A549 (cell line): ENCODE results near the gene PPRC1. TPM values are rescaled to one million over a fixed set of nuclear protein-coding genes. Genes with fewer than 3 reads are reported as not detected.

Source experiments
- ATAC-seq, 2 experiments: fragments of 200-7000 bp in 1 of 2; fragments of >200 bp in 1 of 2; cut with Nextera tagmentation in 1 of 2; cut with Tn5 transposase in 1 of 2; 3 replicates each; pipeline versions ENCODE4 v1.8.0 to v1.9.1; 2018 to 2020; ENCODE audit warnings: mild to moderate bottlenecking in 1 of 2, moderate library complexity in 1 of 2
- CTCF ChIA-PET: fragments of 300-600 bp; sonication (Branson Sonifier 250); formaldehyde crosslinking; extraction: SDS; loops from one replicate; lab custom pipeline; 2021; ENCODE audit warnings: antibody characterized with exemption, inconsistent platforms; lab: Yijun Ruan, JAX
- POLR2A ChIA-PET: fragments of 350-600 bp; formaldehyde crosslinking; extraction: SDS; loops from one replicate; lab custom pipeline; 2021; ENCODE audit warnings: antibody characterized with exemption, inconsistent platforms; lab: Yijun Ruan, JAX
- DNase-seq, 2 experiments: peaks; one replicate each; pipeline versions ENCODE4 v3.0.0 to v3.0.0-alpha.2; 2011 to 2016; ENCODE audit warnings: low read depth in 1 of 2, low spot score in 1 of 2
- FAIRE-seq: peaks from 2 replicates; lab custom pipeline; 2011; peaks lifted over from hg19 to GRCh38; lab: Jason Lieb, UNC
- H3K27ac ChIP-seq, 2 experiments: fragments of >200 bp; sonication (Bioruptor Twin); formaldehyde crosslinking; 3 replicates each; pipeline ENCODE4 v1.5.1; 2016 to 2017
- H3K4me1 ChIP-seq: fragments of >200 bp; sonication (Bioruptor Twin); formaldehyde crosslinking; 3 replicates; pipeline ENCODE4 v1.6.1; 2016
- H3K4me2 ChIP-seq: fragments of >200 bp; sonication (Bioruptor Twin); formaldehyde crosslinking; 3 replicates; pipeline ENCODE4 v1.6.1; 2016
- H3K4me3 ChIP-seq: fragments of >200 bp; sonication (Bioruptor Twin); formaldehyde crosslinking; 3 replicates; pipeline ENCODE4 v1.5.1; 2016
- H3K9me3 ChIP-seq: fragments of >200 bp; sonication (Bioruptor Twin); formaldehyde crosslinking; 3 replicates; pipeline ENCODE4 v1.6.1; 2016
- ATOH8 ChIP-seq: fragments of 250-450 bp; sonication (Bioruptor Pico); IDR thresholded peaks from 2 replicates; pipeline ENCODE4 v1.5.0; 2020; ENCODE audit warnings: low read depth, mild to moderate bottlenecking, moderate library complexity
- E2F6 ChIP-seq: IDR thresholded peaks from 2 replicates; pipeline ENCODE4 v1.6.1; 2012; ENCODE audit warnings: low read depth, borderline replicate concordance
- ESRRA ChIP-seq: fragments of 150-350 bp; IDR thresholded peaks from 2 replicates; pipeline ENCODE4 v1.6.1; 2014; ENCODE audit warnings: mild to moderate bottlenecking, low read length, borderline replicate concordance
- FOSB ChIP-seq: fragments of 250-450 bp; sonication (Bioruptor Pico); IDR thresholded peaks from 2 replicates; pipeline ENCODE4 v1.5.0; 2020; ENCODE audit warnings: mild to moderate bottlenecking, moderate library complexity
- FOSL2 ChIP-seq, 2 experiments: fragments of 450-650 bp in 1 of 2; fragments of >200 bp in 1 of 2; sonication (Bioruptor Twin) in 1 of 2; formaldehyde crosslinking; IDR thresholded peaks; 2 replicates each; pipeline versions ENCODE4 v1.5.0 to v1.6.1; 2016 to 2020; ENCODE audit warnings: mild to moderate bottlenecking in 1 of 2, moderate library complexity in 1 of 2
- GATA3 ChIP-seq: IDR thresholded peaks from 2 replicates; pipeline ENCODE4 v1.6.1; 2012; ENCODE audit warnings: borderline replicate concordance
- JUNB ChIP-seq: fragments of >200 bp; sonication (Bioruptor Twin); formaldehyde crosslinking; IDR thresholded peaks from 2 replicates; pipeline ENCODE4 v1.6.1; 2016
- MAFK ChIP-seq: fragments of 450-650 bp; IDR thresholded peaks from 2 replicates; pipeline ENCODE4 v1.6.1; 2014; ENCODE audit not compliant: partially characterized antibody
- NFE2L2 ChIP-seq: fragments of 150-350 bp; conservative IDR thresholded peaks from 2 replicates; pipeline ENCODE4 v1.6.1; 2014; ENCODE audit warnings: low read length
- NPAS2 ChIP-seq: fragments of 250-450 bp; sonication (Bioruptor Pico); IDR thresholded peaks from 2 replicates; pipeline ENCODE4 v1.8.0; 2022; ENCODE audit warnings: mild to moderate bottlenecking, moderate library complexity, borderline replicate concordance
- PBX3 ChIP-seq: IDR thresholded peaks from 2 replicates; pipeline ENCODE4 v1.6.1; 2012
- RCOR1 ChIP-seq: fragments of 150-350 bp; IDR thresholded peaks from 2 replicates; pipeline ENCODE4 v1.6.1; 2014; ENCODE audit warnings: antibody characterized with exemption, low read length, low read depth
- RNF2 ChIP-seq: fragments of 200-600 bp; sonication (generic); IDR thresholded peaks from 2 replicates; pipeline ENCODE4 v1.6.1; 2016; ENCODE audit warnings: low read depth, mild to moderate bottlenecking, antibody characterized with exemption, moderate library complexity, borderline replicate concordance
- SMC3 ChIP-seq: fragments of >200 bp; sonication (Bioruptor Twin); formaldehyde crosslinking; IDR thresholded peaks from 3 replicates; pipeline ENCODE4 v1.6.1; 2018; ENCODE audit warnings: inconsistent platforms
- SREBF2 ChIP-seq: fragments of 450-650 bp; IDR thresholded peaks from 2 replicates; pipeline ENCODE4 v1.6.1; 2014; ENCODE audit warnings: mild to moderate bottlenecking, moderate library complexity
- USF2 ChIP-seq: fragments of 450-650 bp; IDR thresholded peaks from 2 replicates; pipeline ENCODE4 v1.6.1; 2014; ENCODE audit warnings: antibody characterized with exemption
- ZFP36 ChIP-seq: fragments of 450-650 bp; IDR thresholded peaks from 2 replicates; pipeline ENCODE4 v1.6.1; 2014; ENCODE audit warnings: borderline replicate concordance; ENCODE audit not compliant: partially characterized antibody
- ZSCAN20 ChIP-seq: fragments of 250-450 bp; sonication (Bioruptor Pico); IDR thresholded peaks from 2 replicates; pipeline ENCODE4 v1.8.0; 2022; ENCODE audit warnings: mild to moderate bottlenecking, moderate library complexity
- WGBS: methylation state at CpG from one replicate; pipeline ENCODE4 v1.1.6; 2017; ENCODE audit errors: missing lambda C conversion rate; 5-methylcytosine and 5-hydroxymethylcytosine counted together
- polyA plus RNA-seq, 4 experiments: library from polyadenylated mRNA; depleted of rRNA in 3 of 4; stranded (reverse); fragments of >200 nt; fragmentation: RNase III in 1 of 4; extraction: RNeasy Plus Mini Kit Qiagen cat#74134 plus additional on column Dnase treatment in 1 of 4; gene quantifications; 2 replicates in 3 of 4; 3 replicates in 1 of 4; pipeline ENCODE4 v1.2.3, GENCODE V29; 2011 to 2017

PPRC1 gene
- polyA plus RNA-seq, 2 of the 4 experiments (the other 2 are of a cell fraction): 27.0 to 44.1 TPM

- no peak for DNase-seq
These were observed 11.7 kb upstream of the PPRC1 start for GRCh38 chr10:102120991-102121738.

GRCh38 chr10:102121739-102122372 lies 11.0 kb upstream of the PPRC1 start:
- no peaks in the 10 kb centered on the region for H3K9me3 ChIP-seq
- WGBS: 83% methylated on average over 6 of the region's 6 CpGs
- no peak overlapping the region for H3K27ac ChIP-seq

More at GRCh38 chr10:102120991-102121738, 11.7 kb upstream of the PPRC1 start:
- Histone ChIP-seq H3K4me3 (peak overlapping the region; percentile 97), H3K4me2 (peak overlapping the region; percentile 97), H3K4me1 (peaks cover 45% of the 10 kb centered on the region), H3K27ac (peak overlapping the region; percentile 85 to 98), H3K9me3 (no peaks in the 10 kb centered on the region)
- CTCF ChIA-PET: interaction anchor here (0.5 to 3.9 kb wide), 7 partner anchors 11 to 463 kb away, joined by 3 to 45 read pairs (median 3); partner anchors contain the start of gene PPRC1
- 49% methylated on average over 10 of the region's 15 CpGs for WGBS
- FAIRE-seq (no peak), ATAC-seq (peak in 1 of 2 experiments; percentile 5; a peak in 2 of 6 replicates)
- POLR2A ChIA-PET: no interaction called here
- no peak for TF ChIP-seq GATA3

GRCh38 chr10:102122450-102122849 lies 10.4 kb upstream of the PPRC1 start:
- DNase-seq (no peak), FAIRE-seq (no peak), ATAC-seq (no peak)
- no peak overlapping the region for H3K27ac ChIP-seq
- ChIA-PET POLR2A (no interaction called here), CTCF (interaction anchor here (0.9 to 3.9 kb wide), 5 partner anchors 9 to 281 kb away, joined by 3 to 45 read pairs (median 4); partner anchors contain the start of gene PPRC1)
- peaks cover 34% of the 10 kb centered on the region for H3K4me1 ChIP-seq
- no peak overlapping the region for H3K4me3 ChIP-seq
- no peak overlapping the region for H3K4me2 ChIP-seq
- TF ChIP-seq GATA3 (no peak), ZFP36 (no peak), JUNB (no peak), RNF2 (no peak), NFE2L2 (no peak), E2F6 (no peak), ESRRA (no peak)
- no peaks in the 10 kb centered on the region for H3K9me3 ChIP-seq
- WGBS: 95% methylated on average over 1 of the region's 1 CpG

More at GRCh38 chr10:102121739-102122372, 11.0 kb upstream of the PPRC1 start:
- CTCF ChIA-PET: interaction anchor here (0.6 to 3.9 kb wide), 7 partner anchors 10 to 462 kb away, joined by 3 to 45 read pairs (median 4); partner anchors contain the start of gene PPRC1
- FAIRE-seq (no peak), ATAC-seq (no peak), DNase-seq (no peak)
- Histone ChIP-seq H3K4me1 (peaks cover 38% of the 10 kb centered on the region), H3K4me2 (peak overlapping the region; percentile 97; the same call in 2 of the 3 replicates), H3K4me3 (no peak overlapping the region)
- POLR2A ChIA-PET: no interaction called here
- TF ChIP-seq PBX3 (0 out of 2 replicates have a peak, but pooled peaks have one; percentile 18), USF2 (no peak), MAFK (peak; percentile 35)

GRCh38 chr10:102123223-102123622 lies 9.6 kb upstream of the PPRC1 start:
- ATAC-seq (no peak), FAIRE-seq (no peak), DNase-seq (no peak)
- WGBS: 96% methylated on average over 3 of the region's 3 CpGs
- Histone ChIP-seq H3K27ac (no peak overlapping the region), H3K4me3 (no peak overlapping the region), H3K4me2 (no peak overlapping the region), H3K9me3 (no peaks in the 10 kb centered on the region), H3K4me1 (peaks cover 33% of the 10 kb centered on the region)
- TF ChIP-seq E2F6: no peak
- no peak for TF ChIP-seq ATOH8
- TF ChIP-seq RCOR1: no peak
- TF ChIP-seq SMC3: no peak
- no peak for TF ChIP-seq PBX3
- TF ChIP-seq FOSB (CRISPR knock-in tag): no peak
- TF ChIP-seq NFE2L2: no peak
- TF ChIP-seq ZSCAN20 (CRISPR knock-in tag): no peak
- TF ChIP-seq SREBF2: no peak
- no peak for TF ChIP-seq FOSL2 (IDR thresholded peaks at IDR 0.05)
- no peak for TF ChIP-seq FOSL2 (CRISPR knock-in tag; IDR thresholded peaks at IDR 0.05)
- no peak for TF ChIP-seq NPAS2 (CRISPR knock-in tag)
- ChIA-PET CTCF (interaction anchor here (0.6 to 3.9 kb wide), 5 partner anchors 9 to 91 kb away, joined by 3 to 45 read pairs (median 4); partner anchors contain the start of gene PPRC1), POLR2A (no interaction called here)
